Effector CD8-positive, alpha-beta T cell (primary cell): ENCODE measurements around the gene AGXT2.
"Not testable (repeated sequence)": the region's sequence is repeated elsewhere in the genome, so short reads cannot be mapped to it uniquely, and the experiment has no call there.

Experiments
- DNase-seq: peaks from one replicate; lab custom pipeline; 2025; lab: John Stamatoyannopoulos, UW

The AGXT2 gene

GRCh38 chr5:35015063-35015462, 32.7 kb downstream of the AGXT2 start:
- DNase-seq = no peak

GRCh38 chr5:35012796-35013195, 35.0 kb downstream of the AGXT2 start:
- DNase-seq = no peak

DNA sequence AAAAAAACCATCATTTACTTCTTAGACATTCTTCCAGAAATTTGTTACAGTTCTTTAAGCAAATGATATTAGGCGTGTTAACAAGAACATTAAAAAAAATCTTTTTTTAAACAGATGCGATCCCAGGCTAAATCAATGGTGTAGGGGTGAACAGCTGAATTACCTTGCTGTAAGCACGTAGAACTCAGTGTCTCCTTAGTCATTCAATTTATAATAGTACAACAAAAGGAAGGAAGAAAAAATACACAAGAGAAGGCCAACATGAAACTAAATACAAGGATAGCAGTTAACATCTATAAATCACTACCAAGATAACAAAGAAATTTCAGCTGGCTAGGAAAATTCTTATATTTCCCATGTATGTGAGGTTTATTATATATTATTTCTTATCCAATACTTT, 35.4 kb downstream of the AGXT2 start:
- DNase-seq = no peak

- no peak for DNase-seq
Observed at GRCh38 chr5:35010676-35011075, 37.1 kb downstream of the AGXT2 start.

GRCh38 chr5:35009657-35010056, 38.1 kb downstream of the AGXT2 start:
- DNase-seq = no peak

DNA sequence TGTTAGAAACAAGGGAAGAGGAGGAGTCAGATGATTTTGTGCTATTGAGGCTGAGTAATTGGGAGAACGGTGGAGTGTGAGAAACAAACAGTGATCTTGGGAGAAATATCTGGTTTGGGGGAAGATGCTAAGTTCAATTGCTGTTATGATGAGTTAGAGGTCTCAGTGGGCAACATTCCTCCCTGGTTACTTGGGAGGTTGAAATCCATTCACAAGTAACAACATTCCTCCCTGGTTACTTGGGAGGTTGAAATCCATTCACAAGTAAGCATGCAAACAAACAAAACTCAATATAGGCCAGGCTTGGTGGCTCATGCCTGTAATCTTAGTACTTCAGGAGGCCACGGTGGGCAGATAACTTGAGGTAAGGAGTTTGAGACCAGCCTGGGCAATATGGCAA, 38.7 kb downstream of the AGXT2 start:
- DNase-seq = no peak

GRCh38 chr5:35004771-35005170, 43.0 kb downstream of the AGXT2 start:
- no peak for DNase-seq

- no peak for DNase-seq
Observed at GRCh38 chr5:35004200-35004599, 43.5 kb downstream of the AGXT2 start.

- peak; percentile 20 for DNase-seq
Observed at GRCh38 chr5:35003018-35003957, 44.5 kb downstream of the AGXT2 start.

DNA sequence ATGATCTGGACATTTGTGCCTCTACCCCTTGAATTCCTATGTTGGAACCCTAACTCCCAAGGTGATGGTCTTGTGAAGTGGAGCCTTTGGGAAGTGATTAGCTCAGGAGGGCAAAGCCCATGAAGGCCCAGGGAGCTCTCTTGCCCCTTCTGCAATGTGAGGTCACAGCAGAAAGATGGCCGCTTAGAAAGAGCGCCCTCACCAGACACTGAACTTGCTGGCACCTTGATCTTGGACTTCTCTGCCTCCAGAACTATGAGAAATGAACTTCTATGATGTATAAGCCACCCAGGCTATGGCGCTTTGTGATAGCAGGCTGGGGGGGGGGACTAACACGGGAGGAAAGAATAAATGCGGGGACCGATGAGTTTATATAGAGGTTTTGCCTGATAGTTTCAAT, 45.3 kb downstream of the AGXT2 start:
- DNase-seq = no peak

- no peak for DNase-seq
Observed at GRCh38 chr5:35001842-35002241, 45.9 kb downstream of the AGXT2 start.

DNA sequence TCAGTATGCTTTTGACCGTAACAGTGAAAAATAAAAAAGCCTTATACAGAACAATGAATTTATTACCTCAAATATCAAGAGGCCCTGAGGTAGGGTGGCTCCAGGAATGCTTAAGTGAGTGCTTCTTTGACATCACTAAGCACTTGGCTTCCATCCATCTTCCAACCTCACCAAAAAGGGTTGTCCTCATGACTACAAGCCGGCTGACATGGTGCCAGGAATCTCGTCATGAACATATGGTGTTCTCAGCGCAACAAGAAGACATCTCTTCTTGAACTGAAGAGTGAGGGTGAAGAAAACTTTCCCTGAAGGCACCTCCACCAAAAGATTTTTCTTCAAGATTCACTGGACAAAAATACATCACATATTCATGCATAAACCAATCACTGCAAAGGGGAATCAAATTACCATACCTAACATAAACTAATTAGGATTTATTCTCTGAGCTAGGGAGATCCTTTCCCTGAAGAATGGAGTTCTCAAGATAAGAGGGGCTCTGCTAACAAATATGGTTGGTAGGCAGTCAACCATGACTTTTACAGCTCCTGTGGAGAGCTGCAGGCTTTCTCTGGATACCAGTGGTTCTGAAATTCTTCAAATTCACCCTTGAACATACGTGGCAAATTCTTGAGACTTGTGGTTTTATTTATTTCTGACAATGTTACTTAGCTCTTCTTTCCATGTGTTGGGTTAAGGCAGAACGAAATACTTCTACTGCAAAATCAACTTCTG, 49.5 kb downstream of the AGXT2 start:
- DNase-seq = no peak

DNA sequence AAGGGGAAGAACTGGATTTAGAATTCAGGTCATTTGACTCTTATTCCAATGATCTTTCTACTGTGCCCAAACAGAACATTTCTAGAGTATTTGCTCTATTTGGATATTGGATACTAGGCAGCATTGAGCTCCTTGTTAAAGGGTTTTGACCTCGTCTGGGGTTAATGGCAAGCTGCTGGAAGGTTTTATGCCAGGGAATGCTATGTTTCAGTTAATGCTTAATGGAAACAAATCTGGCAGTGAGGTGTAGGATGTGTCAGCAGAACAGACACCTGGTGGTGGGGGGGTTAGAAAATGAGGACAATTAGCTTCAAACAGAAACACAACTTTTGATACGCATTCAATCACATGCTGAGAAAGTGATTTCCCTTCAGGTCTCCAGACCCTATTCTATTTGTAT, 51.5 kb downstream of the AGXT2 start:
- no peak for DNase-seq

- no peak for DNase-seq
Observed at GRCh38 chr5:34993951-34994350, 53.8 kb downstream of the AGXT2 start.

GRCh38 chr5:34991486-34992238, 56.1 kb downstream of the AGXT2 start:
- DNase-seq = no peak

- DNase-seq = no peak
Observed at GRCh38 chr5:34986965-34987364, 60.8 kb downstream of the AGXT2 start.

- no peak for DNase-seq
Observed at GRCh38 chr5:34982823-34983222, 64.9 kb downstream of the AGXT2 start.

GRCh38 chr5:34978681-34979080, 69.1 kb downstream of the AGXT2 start:
- DNase-seq = no peak

GRCh38 chr5:34977934-34978613, 69.7 kb downstream of the AGXT2 start:
- DNase-seq = no peak

DNA sequence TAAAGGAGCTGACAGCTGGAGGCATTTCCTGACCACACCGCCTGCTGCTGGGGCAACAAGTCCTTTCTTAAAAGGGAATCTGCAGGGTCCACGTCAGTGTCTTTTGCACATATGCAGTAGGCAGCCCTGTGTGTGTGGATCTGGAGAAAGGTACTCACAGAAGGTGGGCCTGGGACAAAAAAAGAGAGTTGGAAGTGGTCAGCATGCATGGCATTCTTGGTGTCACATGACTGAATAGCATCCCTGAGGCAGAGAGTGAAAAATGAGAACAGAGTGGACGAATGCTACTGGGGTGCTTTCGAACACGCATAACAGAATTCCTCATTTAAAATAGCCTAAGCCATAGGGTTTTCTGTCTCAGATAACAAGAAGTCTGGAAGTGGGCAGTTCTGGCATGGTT, 71.4 kb downstream of the AGXT2 start:
- no peak for DNase-seq

DNA sequence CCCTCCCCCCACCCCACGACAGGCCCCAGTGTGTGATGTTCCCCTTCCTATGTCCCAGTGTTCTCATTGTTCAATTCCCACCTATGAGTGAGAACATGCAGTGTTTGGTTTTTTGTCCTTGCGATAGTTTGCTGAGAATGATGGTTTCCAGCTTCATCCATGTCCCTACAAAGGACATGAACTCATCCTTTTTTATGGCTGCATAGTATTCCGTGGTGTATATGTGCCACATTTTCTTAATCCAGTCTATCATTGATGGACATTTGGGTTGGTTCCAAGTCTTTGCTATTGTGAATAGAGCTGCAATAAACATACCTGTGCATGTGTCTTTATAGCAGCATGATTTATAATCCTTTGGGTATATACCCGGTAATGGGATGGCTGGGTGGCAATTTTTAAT, 76.1 kb downstream of the AGXT2 start:
- DNase-seq = not testable (repeated sequence)

- no peak for DNase-seq
Observed at GRCh38 chr5:34970552-34970951, 77.2 kb downstream of the AGXT2 start.
